ENCODE data around the gene PGA5.
A peak's percentile ranks its signal among the peaks of the same experiment; 100 is the strongest.
"Not testable (repeated sequence)": the region's sequence is repeated elsewhere in the genome, so short reads cannot be mapped to it uniquely, and the experiment has no call there.

The PGA5 gene

DNA sequence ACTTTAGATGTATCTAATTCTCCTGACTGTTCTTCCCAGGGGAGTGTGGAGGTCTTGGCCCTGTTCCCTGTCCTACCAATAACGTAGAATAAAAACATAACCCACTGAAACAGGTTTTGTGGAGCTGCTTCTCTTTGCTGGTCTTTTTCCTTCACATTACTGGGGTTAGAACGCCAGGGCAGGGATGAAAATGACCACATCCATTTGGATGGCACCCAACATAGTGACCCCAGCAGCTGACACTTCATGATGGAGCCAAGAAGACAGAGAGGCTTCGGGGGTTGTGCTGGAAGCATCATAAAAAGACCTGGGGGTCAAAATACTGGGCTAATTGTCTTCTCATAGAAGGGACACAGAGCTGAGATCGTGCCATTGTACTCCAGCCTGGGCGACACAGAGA is 9.4 kb upstream of the PGA5 start:
- in situ Hi-C loops (cut with MboI; ENCODE audit: low sequenced_read_pairs, unreplicated experiment); DNase-seq (ENCODE audit: low spot score): not testable (repeated sequence)

DNA sequence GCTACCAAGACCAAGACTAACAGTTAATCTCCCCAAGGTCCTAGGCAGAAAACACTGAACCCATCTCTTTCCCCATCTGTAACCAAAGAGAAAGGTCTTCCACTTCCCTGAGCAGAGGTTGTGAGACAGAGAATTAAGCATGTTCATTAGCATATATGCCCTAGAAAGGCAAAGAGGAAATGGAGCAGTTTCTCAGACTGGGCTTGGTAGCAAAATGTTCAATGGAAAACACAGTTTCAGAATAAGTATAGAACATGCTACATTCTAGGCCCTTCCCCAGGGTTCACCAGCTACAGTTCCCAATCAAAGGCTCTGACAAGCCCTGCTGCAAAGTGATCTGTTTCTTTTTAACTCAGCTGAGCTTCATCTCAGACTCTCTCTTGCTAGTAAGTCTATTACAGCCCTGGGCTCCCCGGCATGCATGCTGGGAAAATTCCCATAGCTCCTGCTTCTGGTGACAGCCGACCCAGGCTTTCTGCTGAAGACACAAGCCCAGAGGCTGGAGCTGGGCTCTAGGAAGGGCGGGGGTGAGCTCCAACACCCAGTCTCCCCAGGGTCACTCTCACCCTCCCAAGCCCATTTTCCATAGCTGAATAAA is 8.3 kb upstream of the PGA5 start:
- in situ Hi-C loops (cut with MboI; ENCODE audit: low sequenced_read_pairs, unreplicated experiment); DNase-seq (ENCODE audit: low spot score): not testable (repeated sequence)

DNA sequence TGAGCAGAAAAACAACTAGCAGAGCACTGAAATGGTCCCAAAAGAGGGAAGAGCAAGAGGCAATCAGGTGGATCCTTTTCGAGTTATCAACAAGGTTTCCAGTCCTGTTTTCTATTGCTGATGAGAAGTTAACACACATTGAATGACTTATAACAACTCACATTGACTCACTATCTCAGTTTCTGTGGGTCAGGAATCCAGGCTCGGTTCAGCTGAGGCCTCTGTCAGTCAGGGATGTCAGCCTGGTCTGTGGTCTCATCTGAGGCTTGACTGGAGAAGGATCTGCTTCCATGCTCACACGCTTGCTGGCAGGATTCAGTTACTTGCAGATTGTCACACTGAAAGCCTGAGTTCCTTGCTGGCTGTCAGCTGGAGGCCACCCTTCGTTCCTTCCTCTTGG is 3.8 kb upstream of the PGA5 start:
- in situ Hi-C loops (cut with MboI; ENCODE audit: low sequenced_read_pairs, unreplicated experiment); DNase-seq (ENCODE audit: low spot score): not testable (repeated sequence)

DNA sequence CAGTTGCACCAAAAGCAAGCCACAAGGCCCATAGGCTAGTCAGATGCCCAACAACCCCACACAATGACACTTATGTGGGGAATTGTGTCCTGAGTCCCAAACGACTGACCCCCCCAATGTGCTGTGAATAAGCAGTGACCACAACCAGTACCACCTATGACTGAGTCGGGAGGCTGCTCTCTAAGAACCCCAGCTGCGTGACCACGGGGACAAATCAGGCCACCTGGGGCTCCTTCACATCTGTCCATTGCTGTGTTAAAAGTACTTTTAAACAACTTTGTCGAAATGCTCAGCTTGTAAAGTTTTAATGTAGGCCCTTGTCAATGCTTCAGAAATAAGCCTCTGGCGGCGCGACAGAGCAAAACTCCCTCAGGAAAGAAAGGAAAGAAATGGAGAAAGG is 687 bp upstream of the PGA5 start:
- DNase-seq (ENCODE audit: low spot score); in situ Hi-C loops (cut with MboI; ENCODE audit: low sequenced_read_pairs, unreplicated experiment): not testable (repeated sequence)

DNA sequence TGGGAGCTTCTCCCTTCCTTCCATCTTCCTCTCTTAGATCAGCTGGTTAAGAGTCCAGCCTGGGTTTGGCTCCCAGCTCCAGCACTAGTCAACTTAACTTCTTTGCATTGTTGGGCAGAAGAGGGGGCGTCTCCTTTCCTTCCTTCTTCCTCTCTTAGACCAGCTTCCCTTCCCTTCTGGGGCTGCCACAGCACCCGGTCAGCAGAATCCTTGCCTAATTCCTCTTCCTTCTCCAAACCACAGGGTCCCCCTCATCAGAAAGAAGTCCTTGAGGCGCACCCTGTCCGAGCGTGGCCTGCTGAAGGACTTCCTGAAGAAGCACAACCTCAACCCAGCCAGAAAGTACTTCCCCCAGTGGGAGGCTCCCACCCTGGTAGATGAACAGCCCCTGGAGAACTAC is 551 bp downstream of the PGA5 start:
- in situ Hi-C loops (cut with MboI; ENCODE audit: low sequenced_read_pairs, unreplicated experiment); DNase-seq (ENCODE audit: low spot score): not testable (repeated sequence)

DNA sequence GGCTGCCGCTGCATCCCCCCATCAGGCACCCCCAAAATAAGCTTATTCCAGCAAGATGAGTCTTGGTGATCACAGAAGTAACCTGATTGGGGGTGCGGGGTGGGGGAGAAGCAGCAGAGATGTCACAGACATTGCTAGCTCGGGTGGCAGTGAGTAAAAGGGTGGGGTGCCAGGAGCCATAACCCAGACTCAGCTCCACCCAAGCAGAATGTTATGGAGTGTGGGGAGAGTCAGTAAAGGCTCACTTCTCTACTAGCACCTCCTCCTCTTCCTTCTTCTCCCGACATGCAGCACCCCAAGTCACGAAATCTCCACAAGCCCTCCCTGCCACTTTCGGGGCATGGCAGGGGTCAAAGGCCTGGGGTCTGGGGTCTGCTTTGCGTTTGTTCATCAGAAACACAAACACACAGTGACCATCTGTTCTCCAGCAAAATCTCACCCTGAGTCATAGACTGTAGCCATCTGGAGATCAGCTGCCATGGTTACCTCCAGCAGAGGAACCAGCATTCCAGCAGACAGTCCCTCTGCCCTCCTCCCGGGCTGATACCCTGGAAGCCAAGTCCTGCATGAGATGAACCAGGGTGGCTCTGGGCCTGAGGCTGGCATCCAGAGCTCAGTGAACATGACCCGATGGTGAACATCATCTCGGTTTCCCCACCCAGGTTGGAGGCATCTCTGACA is 4.4 kb downstream of the PGA5 start:
- DNase-seq (ENCODE audit: low spot score); in situ Hi-C loops (cut with MboI; ENCODE audit: low sequenced_read_pairs, unreplicated experiment): not testable (repeated sequence)

DNA sequence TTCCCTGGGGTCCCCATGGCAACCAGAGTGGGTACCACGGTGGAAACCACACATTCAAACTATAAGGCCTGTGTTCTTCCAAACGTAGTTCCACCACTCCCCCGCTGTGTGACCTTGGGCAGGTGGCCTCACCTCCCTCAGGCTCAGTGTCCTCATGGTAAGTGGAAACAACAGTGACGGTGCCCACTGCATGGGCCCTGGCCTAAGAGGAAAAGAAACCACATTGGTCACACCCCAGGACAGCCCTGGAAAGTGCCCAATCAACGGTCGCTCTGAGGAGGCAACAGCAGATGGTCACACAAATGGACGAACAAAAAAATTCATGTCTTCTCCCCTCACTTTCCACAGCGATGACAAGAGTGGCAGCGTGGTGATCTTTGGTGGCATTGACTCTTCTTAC is 7.1 kb downstream of the PGA5 start:
- DNase-seq (ENCODE audit: low spot score); in situ Hi-C loops (cut with MboI; ENCODE audit: low sequenced_read_pairs, unreplicated experiment): not testable (repeated sequence)

DNA sequence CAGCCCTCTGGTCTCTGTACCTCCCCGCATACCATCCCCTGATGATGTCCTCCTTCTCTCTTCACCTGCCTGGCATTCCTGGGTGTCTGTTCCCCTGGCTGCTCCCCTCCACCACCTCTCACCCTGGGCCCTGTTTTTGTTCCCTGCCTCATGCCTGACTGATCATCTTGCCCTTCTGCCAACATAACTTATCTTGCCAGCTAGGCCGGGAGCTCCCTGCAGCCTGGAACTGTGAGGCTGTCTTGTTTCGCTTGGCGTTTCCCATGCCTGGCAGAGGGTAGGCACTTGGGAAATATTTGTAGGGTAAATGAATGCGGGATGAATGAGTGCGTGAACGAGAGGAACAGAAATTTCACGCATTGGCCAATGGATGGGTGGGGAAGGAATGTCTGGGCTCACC is 8.2 kb downstream of the PGA5 start:
- DNase-seq (ENCODE audit: low spot score); in situ Hi-C loops (cut with MboI; ENCODE audit: low sequenced_read_pairs, unreplicated experiment): not testable (repeated sequence)

DNA sequence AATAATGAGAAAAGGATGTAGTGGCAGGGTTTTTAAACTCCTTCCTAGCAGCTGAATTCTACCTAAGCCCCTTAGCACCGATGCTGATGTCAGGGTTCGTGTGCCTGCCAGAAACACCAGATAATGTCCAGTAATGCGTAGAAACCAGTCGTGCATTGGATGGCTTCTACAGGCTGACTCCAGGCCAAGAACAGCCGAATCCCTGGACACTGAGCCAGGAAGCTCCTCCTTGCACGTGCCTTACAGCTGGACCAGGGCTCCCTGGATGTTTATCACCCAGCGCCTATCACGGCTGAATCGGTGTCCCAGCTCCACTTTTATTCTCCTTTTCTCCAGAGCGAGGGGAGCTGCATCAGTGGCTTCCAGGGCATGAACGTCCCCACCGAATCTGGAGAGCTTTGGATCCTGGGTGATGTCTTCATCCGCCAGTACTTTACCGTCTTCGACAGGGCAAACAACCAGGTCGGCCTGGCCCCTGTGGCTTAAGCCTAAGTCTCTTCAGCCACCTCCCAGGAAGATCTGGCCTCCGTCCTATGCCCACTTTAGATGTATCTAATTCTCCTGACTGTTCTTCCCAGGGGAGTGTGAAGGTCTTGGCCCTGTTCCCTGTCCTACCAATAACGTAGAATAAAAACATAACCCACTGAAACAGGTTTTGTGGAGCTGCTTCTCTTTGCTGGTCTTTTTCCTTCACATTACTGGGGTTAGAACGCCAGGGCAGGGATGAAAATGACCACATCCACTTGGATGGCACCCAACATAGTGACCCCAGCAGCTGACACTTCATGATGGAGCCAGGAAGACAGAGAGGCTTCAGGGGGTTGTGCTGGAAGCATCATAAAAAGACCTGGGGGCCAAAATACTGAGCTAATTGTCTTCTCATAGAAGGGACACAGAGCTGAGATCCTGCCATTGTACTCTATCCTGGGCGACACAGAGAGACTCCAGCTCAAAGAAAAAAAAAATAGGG is 10.1 kb downstream of the PGA5 start:
- in situ Hi-C loops (cut with MboI; ENCODE audit: low sequenced_read_pairs, unreplicated experiment); DNase-seq (ENCODE audit: low spot score): not testable (repeated sequence)

DNA sequence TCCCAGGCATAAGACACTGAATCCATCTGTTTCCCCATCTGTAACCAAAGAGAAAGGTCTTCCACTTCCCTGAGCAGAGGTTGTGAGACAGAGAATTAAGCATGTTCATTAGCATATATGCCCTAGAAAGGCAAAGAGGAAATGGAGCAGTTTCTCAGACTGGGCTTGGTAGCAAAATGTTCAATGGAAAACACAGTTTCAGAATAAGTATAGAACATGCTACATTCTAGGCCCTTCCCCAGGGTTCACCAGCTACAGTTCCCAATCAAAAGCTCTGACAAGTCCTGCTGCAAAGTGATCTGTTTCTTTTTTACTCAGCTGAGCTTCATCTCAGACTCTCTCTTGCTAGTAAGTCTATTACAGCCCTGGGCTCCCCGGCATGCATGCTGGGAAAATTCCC is 11.4 kb downstream of the PGA5 start:
- DNase-seq (ENCODE audit: low spot score); in situ Hi-C loops (cut with MboI; ENCODE audit: low sequenced_read_pairs, unreplicated experiment): not testable (repeated sequence)

DNA sequence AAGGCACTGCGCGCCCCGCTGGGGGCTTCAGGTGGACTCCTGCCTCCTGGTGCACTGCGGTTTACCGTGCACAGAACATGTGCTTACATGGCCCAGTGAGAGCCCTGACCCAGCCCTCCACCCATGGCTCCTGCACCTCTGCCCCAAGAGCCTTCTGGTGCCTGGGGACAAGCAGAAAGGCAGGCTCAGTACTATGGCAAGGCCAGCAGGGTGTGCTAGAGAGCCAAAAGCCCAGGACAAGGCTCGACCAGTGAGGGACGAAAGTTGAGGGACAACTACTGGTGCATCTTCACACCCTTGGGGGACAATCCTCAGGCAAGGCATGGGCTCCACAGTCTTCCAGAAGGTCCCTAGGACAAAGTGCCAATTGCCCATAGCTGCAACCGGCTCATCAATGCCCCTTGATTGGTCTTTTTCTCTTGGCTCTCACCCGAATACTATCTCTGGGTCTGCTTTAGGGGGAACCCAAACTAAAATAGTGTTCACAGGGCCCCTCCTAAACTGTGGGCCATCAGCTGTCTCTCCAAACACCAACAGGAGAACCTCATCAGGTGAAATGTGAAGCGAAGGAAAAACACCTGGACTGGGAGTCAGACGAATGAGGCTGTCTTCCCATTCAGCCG is 13.5 kb downstream of the PGA5 start:
- TF ChIP-seq, protein P1, sequence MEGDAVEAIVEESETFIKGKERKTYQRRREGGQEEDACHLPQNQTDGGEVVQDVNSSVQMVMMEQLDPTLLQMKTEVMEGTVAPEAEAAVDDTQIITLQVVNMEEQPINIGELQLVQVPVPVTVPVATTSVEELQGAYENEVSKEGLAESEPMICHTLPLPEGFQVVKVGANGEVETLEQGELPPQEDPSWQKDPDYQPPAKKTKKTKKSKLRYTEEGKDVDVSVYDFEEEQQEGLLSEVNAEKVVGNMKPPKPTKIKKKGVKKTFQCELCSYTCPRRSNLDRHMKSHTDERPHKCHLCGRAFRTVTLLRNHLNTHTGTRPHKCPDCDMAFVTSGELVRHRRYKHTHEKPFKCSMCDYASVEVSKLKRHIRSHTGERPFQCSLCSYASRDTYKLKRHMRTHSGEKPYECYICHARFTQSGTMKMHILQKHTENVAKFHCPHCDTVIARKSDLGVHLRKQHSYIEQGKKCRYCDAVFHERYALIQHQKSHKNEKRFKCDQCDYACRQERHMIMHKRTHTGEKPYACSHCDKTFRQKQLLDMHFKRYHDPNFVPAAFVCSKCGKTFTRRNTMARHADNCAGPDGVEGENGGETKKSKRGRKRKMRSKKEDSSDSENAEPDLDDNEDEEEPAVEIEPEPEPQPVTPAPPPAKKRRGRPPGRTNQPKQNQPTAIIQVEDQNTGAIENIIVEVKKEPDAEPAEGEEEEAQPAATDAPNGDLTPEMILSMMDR (IDR thresholded peaks at IDR 0.05; ENCODE audit: borderline replicate concordance, control extremely low read depth, extremely low read depth, insufficient read depth, missing control alignments), result peak; percentile 87
- in situ Hi-C loops (cut with MboI; ENCODE audit: low sequenced_read_pairs, unreplicated experiment), result no loop called here
- peak; percentile 92 for DNase-seq (ENCODE audit: low spot score)

Data from GM13976 (cell line).